OCI-LY7 (cell line): ENCODE data around the gene TMEM87A.

ENCODE experiments used
- CTCF ChIP-seq: fragments of 200-600 bp; sonication (generic); conservative IDR thresholded peaks from 2 replicates; pipeline ENCODE4 v1.5.1; 2014; ENCODE audit warnings: mild to moderate bottlenecking, antibody characterized with exemption, low read length, moderate library complexity, mixed read lengths
- EZH2phosphoT487 ChIP-seq: fragments of 200-600 bp; sonication (generic); IDR thresholded peaks from 2 replicates; pipeline ENCODE4 v1.6.1; 2018; ENCODE audit warnings: low read depth, borderline replicate concordance, mild to moderate bottlenecking, mixed run types, antibody characterized with exemption, low read length, moderate library complexity, mixed read lengths

GRCh38 chr15:42239528-42240182, 33.6 kb downstream of the TMEM87A start:
- TF ChIP-seq CTCF (no peak), EZH2phosphoT487 (no peak)
